KMS-11 (cell line): ENCODE data around the gene HS3ST2.
"Not testable (repeated sequence)": the region's sequence is repeated elsewhere in the genome, so short reads cannot be mapped to it uniquely, and the experiment has no call there.

Experiments used
- H2AFZ ChIP-seq: fragments of 200-600 bp; sonication (generic); 2 replicates; pipeline ENCODE4 v1.6.1; 2016; ENCODE audit warnings: antibody characterized with exemption, mixed run types, low read depth
- H3K27ac ChIP-seq: fragments of 200-600 bp; sonication (generic); 2 replicates; pipeline ENCODE4 v1.6.1; 2016; ENCODE audit warnings: mild to moderate bottlenecking, mixed run types
- H3K27me3 ChIP-seq: fragments of 200-600 bp; sonication (generic); 2 replicates; pipeline ENCODE4 v1.6.1; 2017; ENCODE audit warnings: mild to moderate bottlenecking, low read depth, mixed run types, moderate library complexity; ENCODE audit not compliant: insufficient read depth
- H3K36me3 ChIP-seq: fragments of 200-600 bp; sonication (generic); 2 replicates; pipeline ENCODE4 v1.6.1; 2017; ENCODE audit warnings: mild to moderate bottlenecking, mixed run types; ENCODE audit not compliant: insufficient read depth
- H3K4me1 ChIP-seq: fragments of 200-600 bp; sonication (generic); 2 replicates; pipeline ENCODE4 v1.6.1; 2016; ENCODE audit warnings: mild to moderate bottlenecking, low read depth, mixed run types; ENCODE audit not compliant: poor library complexity, severe bottlenecking
- H3K4me2 ChIP-seq: fragments of 200-600 bp; sonication (generic); 2 replicates; pipeline ENCODE4 v1.7.0; 2016; ENCODE audit warnings: mild to moderate bottlenecking, mixed run types
- H3K4me3 ChIP-seq: fragments of 200-600 bp; sonication (generic); IDR thresholded peaks from 2 replicates; pipeline ENCODE4 v1.6.1; 2017; ENCODE audit warnings: low read depth, low read length, mixed read lengths; ENCODE audit not compliant: insufficient read depth
- H3K79me2 ChIP-seq: fragments of 200-600 bp; sonication (generic); 2 replicates; pipeline ENCODE4 v1.6.1; 2016; ENCODE audit warnings: low read depth, mixed run types; ENCODE audit not compliant: insufficient read depth
- H3K9ac ChIP-seq: fragments of 200-600 bp; sonication (generic); 2 replicates; pipeline ENCODE4 v1.6.1; 2016; ENCODE audit warnings: mild to moderate bottlenecking, mixed run types
- H4K20me1 ChIP-seq: fragments of 200-600 bp; sonication (generic); 2 replicates; pipeline ENCODE4 v1.6.1; 2016; ENCODE audit warnings: mild to moderate bottlenecking, mixed run types; ENCODE audit not compliant: insufficient read depth
- CTCF ChIP-seq: fragments of 200-600 bp; sonication (generic); conservative IDR thresholded peaks from 2 replicates; pipeline ENCODE4 v1.6.1; 2017; ENCODE audit warnings: low read depth, mild to moderate bottlenecking, antibody characterized with exemption, low read length, moderate library complexity, mixed read lengths

Gene HS3ST2

GRCh38 chr16:22937169-22937568 lies 123.2 kb downstream of the HS3ST2 start:
- Histone ChIP-seq H3K9ac (no peak overlapping the region), H2AFZ (no peak overlapping the region), H3K4me3 (no peak overlapping the region), H3K79me2 (no peaks in the 10 kb centered on the region), H4K20me1 (no peaks in the 10 kb centered on the region), H3K4me1 (no peaks in the 10 kb centered on the region), H3K27ac (no peak overlapping the region), H3K36me3 (no peaks in the 10 kb centered on the region), H3K27me3 (no peaks in the 10 kb centered on the region), H3K4me2 (no peak overlapping the region)
- TF ChIP-seq CTCF, result no peak

DNA sequence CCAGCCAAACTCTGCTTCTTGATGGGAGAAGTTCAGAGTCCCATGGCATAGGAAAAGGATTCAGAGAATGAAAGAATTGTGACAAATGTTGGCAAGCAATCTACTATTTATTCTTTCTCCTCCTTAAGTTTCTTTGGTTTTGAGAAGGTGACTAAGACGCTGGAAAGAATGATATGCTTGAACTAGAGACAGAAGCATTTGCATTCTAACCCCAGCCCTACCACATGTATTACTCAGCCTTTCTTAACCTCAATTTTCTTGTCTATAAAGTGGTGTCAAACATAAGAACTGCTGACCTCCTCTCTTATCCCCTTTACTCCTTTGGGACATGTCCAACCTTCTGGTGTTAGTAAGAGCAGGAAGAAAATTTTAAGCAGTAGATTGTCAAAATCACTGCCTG lies 124.7 kb downstream of the HS3ST2 start:
- no peaks in the 10 kb centered on the region for H3K36me3 ChIP-seq
- no peaks in the 10 kb centered on the region for H4K20me1 ChIP-seq
- no peak overlapping the region for H3K4me2 ChIP-seq
- H3K4me3 ChIP-seq, result no peak overlapping the region
- no peaks in the 10 kb centered on the region for H3K27me3 ChIP-seq
- no peak for TF ChIP-seq CTCF
- no peak overlapping the region for H3K27ac ChIP-seq
- H3K4me1 ChIP-seq, result no peaks in the 10 kb centered on the region
- no peak overlapping the region for H3K9ac ChIP-seq
- H3K79me2 ChIP-seq, result no peaks in the 10 kb centered on the region
- no peak overlapping the region for H2AFZ ChIP-seq

- H3K27me3 ChIP-seq, H2AFZ ChIP-seq, H3K27ac ChIP-seq, H3K4me3 ChIP-seq, H3K4me1 ChIP-seq, H3K9ac ChIP-seq, H4K20me1 ChIP-seq, H3K79me2 ChIP-seq, H3K36me3 ChIP-seq, H3K4me2 ChIP-seq: not testable (repeated sequence)
These were observed 125.9 kb downstream of the HS3ST2 start for GRCh38 chr16:22939744-22940363.

- H3K9ac ChIP-seq, result no peak overlapping the region
- no peak overlapping the region for H3K4me3 ChIP-seq
- no peaks in the 10 kb centered on the region for H3K27me3 ChIP-seq
- no peak overlapping the region for H3K4me2 ChIP-seq
- H3K79me2 ChIP-seq, result no peaks in the 10 kb centered on the region
- no peaks in the 10 kb centered on the region for H3K4me1 ChIP-seq
- no peak overlapping the region for H2AFZ ChIP-seq
- H3K36me3 ChIP-seq, result no peaks in the 10 kb centered on the region
- no peak overlapping the region for H3K27ac ChIP-seq
- TF ChIP-seq CTCF, result no peak
- H4K20me1 ChIP-seq, result no peaks in the 10 kb centered on the region
These were observed 128.1 kb downstream of the HS3ST2 start for GRCh38 chr16:22941970-22942501.

- TF ChIP-seq CTCF, result no peak
- no peak overlapping the region for H3K4me3 ChIP-seq
- H3K27ac ChIP-seq, result no peak overlapping the region
- no peak overlapping the region for H2AFZ ChIP-seq
- no peaks in the 10 kb centered on the region for H4K20me1 ChIP-seq
- no peak overlapping the region for H3K9ac ChIP-seq
- H3K4me1 ChIP-seq, result no peaks in the 10 kb centered on the region
- no peaks in the 10 kb centered on the region for H3K79me2 ChIP-seq
- no peaks in the 10 kb centered on the region for H3K27me3 ChIP-seq
- no peaks in the 10 kb centered on the region for H3K36me3 ChIP-seq
- no peak overlapping the region for H3K4me2 ChIP-seq
These were observed 128.8 kb downstream of the HS3ST2 start for GRCh38 chr16:22942811-22943210.
